MV-4-11 (cell line): ENCODE measurements around the gene EML6.

ENCODE experiments used
- DNase-seq: peaks from one replicate; lab custom pipeline; 2025; lab: John Stamatoyannopoulos, UW

Gene EML6

GRCh38 chr2:54912305-54912704, 188.8 kb downstream of the EML6 start:
- DNase-seq, result no peak

- DNase-seq, result no peak
Measured at GRCh38 chr2:54912893-54913292, 189.4 kb downstream of the EML6 start.

GRCh38 chr2:54914637-54915036, 191.2 kb downstream of the EML6 start:
- DNase-seq, result no peak

- DNase-seq, result no peak
Measured at GRCh38 chr2:54915101-54915500, 191.6 kb downstream of the EML6 start.

- DNase-seq, result no peak
Measured at GRCh38 chr2:54916637-54917036, 193.2 kb downstream of the EML6 start.

GRCh38 chr2:54918647-54919280, 195.3 kb downstream of the EML6 start:
- no peak for DNase-seq

- DNase-seq, result no peak
Measured at GRCh38 chr2:54920660-54921059, 197.2 kb downstream of the EML6 start.

GRCh38 chr2:54924121-54924520, 200.7 kb downstream of the EML6 start:
- no peak for DNase-seq

- DNase-seq, result no peak
Measured at GRCh38 chr2:54925022-54925421, 201.6 kb downstream of the EML6 start.

GRCh38 chr2:54927085-54927750, 203.8 kb downstream of the EML6 start:
- DNase-seq, result no peak

- no peak for DNase-seq
Measured at GRCh38 chr2:54927751-54928615, 204.5 kb downstream of the EML6 start.

- no peak for DNase-seq
Measured at GRCh38 chr2:54928719-54929118, 205.3 kb downstream of the EML6 start.

- no peak for DNase-seq
Measured at GRCh38 chr2:54931473-54931872, 208.0 kb downstream of the EML6 start.

- DNase-seq, result no peak
Measured at GRCh38 chr2:54935389-54935788, 211.9 kb downstream of the EML6 start.

GRCh38 chr2:54936766-54937165, 213.3 kb downstream of the EML6 start:
- peak; percentile 63 for DNase-seq

GRCh38 chr2:54939446-54940118, 216.1 kb downstream of the EML6 start:
- no peak for DNase-seq

- no peak for DNase-seq
Measured at GRCh38 chr2:54940723-54941122, 217.3 kb downstream of the EML6 start.

GRCh38 chr2:54941248-54941984, 218.0 kb downstream of the EML6 start:
- DNase-seq, result no peak

GRCh38 chr2:54942373-54942772, 218.9 kb downstream of the EML6 start:
- no peak for DNase-seq

GRCh38 chr2:54944724-54945326, 221.4 kb downstream of the EML6 start:
- no peak for DNase-seq
